ENCODE measurements around the gene UBE2E3.
"Not testable (repeated sequence)": the region's sequence is repeated elsewhere in the genome, so short reads cannot be mapped to it uniquely, and the experiment has no call there.

UBE2E3 gene

GRCh38 chr2:181021199-181021789 lies 40.9 kb downstream of the UBE2E3 start:
- Histone ChIP-seq H3K27me3 (ENCODE audit: control insufficient read depth in 1 of 2, insufficient read depth in 2 of 2, low read length in 2 of 2) (no peaks in the 10 kb centered on the region), H3K9me3 (ENCODE audit: control insufficient read depth in 1 of 2, low read length in 2 of 2) (no peaks in the 10 kb centered on the region), H3K36me3 (ENCODE audit: control insufficient read depth in 1 of 2, insufficient read depth in 2 of 2, low read length in 2 of 2) (no peaks in the 10 kb centered on the region), H3K4me1 (ENCODE audit: control insufficient read depth in 1 of 2, insufficient read depth in 2 of 2, low read length in 2 of 2) (no peaks in the 10 kb centered on the region), H3K27ac (ENCODE audit: low read depth, low read length) (no peak overlapping the region), H3K9ac (ENCODE audit: low read depth in 1 of 2, low read length in 2 of 2) (no peak overlapping the region), H3K4me3 (ENCODE audit: low read depth in 1 of 2, low read length in 2 of 2) (no peak overlapping the region)

GRCh38 chr2:181022652-181023051 lies 42.2 kb downstream of the UBE2E3 start:
- Histone ChIP-seq H3K4me3 (ENCODE audit: low read depth in 1 of 2, low read length in 2 of 2) (no peak overlapping the region), H3K4me1 (ENCODE audit: control insufficient read depth in 1 of 2, insufficient read depth in 2 of 2, low read length in 2 of 2) (no peaks in the 10 kb centered on the region), H3K36me3 (ENCODE audit: control insufficient read depth in 1 of 2, insufficient read depth in 2 of 2, low read length in 2 of 2) (no peaks in the 10 kb centered on the region), H3K9ac (ENCODE audit: low read depth in 1 of 2, low read length in 2 of 2) (no peak overlapping the region), H3K27ac (ENCODE audit: low read depth, low read length) (no peak overlapping the region), H3K9me3 (ENCODE audit: control insufficient read depth in 1 of 2, low read length in 2 of 2) (no peaks in the 10 kb centered on the region), H3K27me3 (ENCODE audit: control insufficient read depth in 1 of 2, insufficient read depth in 2 of 2, low read length in 2 of 2) (no peaks in the 10 kb centered on the region)

- Histone ChIP-seq H3K27ac (ENCODE audit: low read depth, low read length) (no peak overlapping the region), H3K36me3 (ENCODE audit: control insufficient read depth in 1 of 2, insufficient read depth in 2 of 2, low read length in 2 of 2) (no peaks in the 10 kb centered on the region), H3K9me3 (ENCODE audit: control insufficient read depth in 1 of 2, low read length in 2 of 2) (no peaks in the 10 kb centered on the region), H3K4me3 (ENCODE audit: low read depth in 1 of 2, low read length in 2 of 2) (no peak overlapping the region), H3K4me1 (ENCODE audit: control insufficient read depth in 1 of 2, insufficient read depth in 2 of 2, low read length in 2 of 2) (no peaks in the 10 kb centered on the region), H3K27me3 (ENCODE audit: control insufficient read depth in 1 of 2, insufficient read depth in 2 of 2, low read length in 2 of 2) (no peaks in the 10 kb centered on the region), H3K9ac (ENCODE audit: low read depth in 1 of 2, low read length in 2 of 2) (no peak overlapping the region)
Measured at GRCh38 chr2:181025004-181025403, 44.6 kb downstream of the UBE2E3 start.

GRCh38 chr2:181036445-181036844 lies 56.0 kb downstream of the UBE2E3 start:
- H3K27ac ChIP-seq (ENCODE audit: low read depth, low read length) = no peak overlapping the region
- H3K36me3 ChIP-seq (ENCODE audit: control insufficient read depth in 1 of 2, insufficient read depth in 2 of 2, low read length in 2 of 2) = no peaks in the 10 kb centered on the region
- no peaks in the 10 kb centered on the region for H3K9me3 ChIP-seq (ENCODE audit: control insufficient read depth in 1 of 2, low read length in 2 of 2)
- H3K9ac ChIP-seq (ENCODE audit: low read depth in 1 of 2, low read length in 2 of 2) = no peak overlapping the region
- H3K4me3 ChIP-seq (ENCODE audit: low read depth in 1 of 2, low read length in 2 of 2) = no peak overlapping the region
- H3K27me3 ChIP-seq (ENCODE audit: control insufficient read depth in 1 of 2, insufficient read depth in 2 of 2, low read length in 2 of 2) = no peaks in the 10 kb centered on the region
- no peaks in the 10 kb centered on the region for H3K4me1 ChIP-seq (ENCODE audit: control insufficient read depth in 1 of 2, insufficient read depth in 2 of 2, low read length in 2 of 2)

GRCh38 chr2:181036848-181037603 lies 56.6 kb downstream of the UBE2E3 start:
- Histone ChIP-seq H3K4me3 (ENCODE audit: low read depth in 1 of 2, low read length in 2 of 2) (no peak overlapping the region), H3K27me3 (ENCODE audit: control insufficient read depth in 1 of 2, insufficient read depth in 2 of 2, low read length in 2 of 2) (no peaks in the 10 kb centered on the region), H3K4me1 (ENCODE audit: control insufficient read depth in 1 of 2, insufficient read depth in 2 of 2, low read length in 2 of 2) (no peaks in the 10 kb centered on the region), H3K36me3 (ENCODE audit: control insufficient read depth in 1 of 2, insufficient read depth in 2 of 2, low read length in 2 of 2) (no peaks in the 10 kb centered on the region), H3K9ac (ENCODE audit: low read depth in 1 of 2, low read length in 2 of 2) (no peak overlapping the region), H3K9me3 (ENCODE audit: control insufficient read depth in 1 of 2, low read length in 2 of 2) (no peaks in the 10 kb centered on the region), H3K27ac (ENCODE audit: low read depth, low read length) (no peak overlapping the region)

GRCh38 chr2:181037922-181038321 lies 57.5 kb downstream of the UBE2E3 start:
- H3K4me1 ChIP-seq (ENCODE audit: control insufficient read depth in 1 of 2, insufficient read depth in 2 of 2, low read length in 2 of 2) = no peaks in the 10 kb centered on the region
- H3K36me3 ChIP-seq (ENCODE audit: control insufficient read depth in 1 of 2, insufficient read depth in 2 of 2, low read length in 2 of 2) = no peaks in the 10 kb centered on the region
- H3K9me3 ChIP-seq (ENCODE audit: control insufficient read depth in 1 of 2, low read length in 2 of 2) = no peaks in the 10 kb centered on the region
- H3K4me3 ChIP-seq (ENCODE audit: low read depth in 1 of 2, low read length in 2 of 2) = no peak overlapping the region
- H3K27ac ChIP-seq (ENCODE audit: low read depth, low read length) = no peak overlapping the region
- H3K9ac ChIP-seq (ENCODE audit: low read depth in 1 of 2, low read length in 2 of 2) = no peak overlapping the region
- H3K27me3 ChIP-seq (ENCODE audit: control insufficient read depth in 1 of 2, insufficient read depth in 2 of 2, low read length in 2 of 2) = no peaks in the 10 kb centered on the region

- no peak overlapping the region for H3K9ac ChIP-seq (ENCODE audit: low read depth in 1 of 2, low read length in 2 of 2)
- no peaks in the 10 kb centered on the region for H3K4me1 ChIP-seq (ENCODE audit: control insufficient read depth in 1 of 2, insufficient read depth in 2 of 2, low read length in 2 of 2)
- no peak overlapping the region for H3K4me3 ChIP-seq (ENCODE audit: low read depth in 1 of 2, low read length in 2 of 2)
- no peaks in the 10 kb centered on the region for H3K36me3 ChIP-seq (ENCODE audit: control insufficient read depth in 1 of 2, insufficient read depth in 2 of 2, low read length in 2 of 2)
- no peaks in the 10 kb centered on the region for H3K9me3 ChIP-seq (ENCODE audit: control insufficient read depth in 1 of 2, low read length in 2 of 2)
- H3K27me3 ChIP-seq (ENCODE audit: control insufficient read depth in 1 of 2, insufficient read depth in 2 of 2, low read length in 2 of 2) = no peaks in the 10 kb centered on the region
- no peak overlapping the region for H3K27ac ChIP-seq (ENCODE audit: low read depth, low read length)
Measured at GRCh38 chr2:181038796-181039195, 58.4 kb downstream of the UBE2E3 start.

- H3K9ac ChIP-seq (ENCODE audit: low read depth in 1 of 2, low read length in 2 of 2); H3K9me3 ChIP-seq (ENCODE audit: control insufficient read depth in 1 of 2, low read length in 2 of 2): not testable (repeated sequence)
Measured at GRCh38 chr2:181040839-181041238, 60.4 kb downstream of the UBE2E3 start.

GRCh38 chr2:181041661-181042060 lies 61.3 kb downstream of the UBE2E3 start:
- H3K4me1 ChIP-seq (ENCODE audit: control insufficient read depth in 1 of 2, insufficient read depth in 2 of 2, low read length in 2 of 2) = no peaks in the 10 kb centered on the region
- no peak overlapping the region for H3K27ac ChIP-seq (ENCODE audit: low read depth, low read length)
- no peaks in the 10 kb centered on the region for H3K9me3 ChIP-seq (ENCODE audit: control insufficient read depth in 1 of 2, low read length in 2 of 2)
- H3K9ac ChIP-seq (ENCODE audit: low read depth in 1 of 2, low read length in 2 of 2) = no peak overlapping the region
- no peak overlapping the region for H3K4me3 ChIP-seq (ENCODE audit: low read depth in 1 of 2, low read length in 2 of 2)
- no peaks in the 10 kb centered on the region for H3K36me3 ChIP-seq (ENCODE audit: control insufficient read depth in 1 of 2, insufficient read depth in 2 of 2, low read length in 2 of 2)
- H3K27me3 ChIP-seq (ENCODE audit: control insufficient read depth in 1 of 2, insufficient read depth in 2 of 2, low read length in 2 of 2) = no peaks in the 10 kb centered on the region

More at GRCh38 chr2:181040839-181041238, 60.4 kb downstream of the UBE2E3 start:
- not testable (repeated sequence) for H3K4me1 ChIP-seq (ENCODE audit: control insufficient read depth in 1 of 2, insufficient read depth in 2 of 2, low read length in 2 of 2); H3K27ac ChIP-seq (ENCODE audit: low read depth, low read length); H3K4me3 ChIP-seq (ENCODE audit: low read depth in 1 of 2, low read length in 2 of 2); H3K36me3 ChIP-seq (ENCODE audit: control insufficient read depth in 1 of 2, insufficient read depth in 2 of 2, low read length in 2 of 2); H3K27me3 ChIP-seq (ENCODE audit: control insufficient read depth in 1 of 2, insufficient read depth in 2 of 2, low read length in 2 of 2)

- Histone ChIP-seq H3K27ac (ENCODE audit: low read depth, low read length) (no peak overlapping the region), H3K9me3 (ENCODE audit: control insufficient read depth in 1 of 2, low read length in 2 of 2) (no peaks in the 10 kb centered on the region), H3K4me3 (ENCODE audit: low read depth in 1 of 2, low read length in 2 of 2) (no peak overlapping the region), H3K36me3 (ENCODE audit: control insufficient read depth in 1 of 2, insufficient read depth in 2 of 2, low read length in 2 of 2) (no peaks in the 10 kb centered on the region), H3K4me1 (ENCODE audit: control insufficient read depth in 1 of 2, insufficient read depth in 2 of 2, low read length in 2 of 2) (no peaks in the 10 kb centered on the region), H3K27me3 (ENCODE audit: control insufficient read depth in 1 of 2, insufficient read depth in 2 of 2, low read length in 2 of 2) (no peaks in the 10 kb centered on the region), H3K9ac (ENCODE audit: low read depth in 1 of 2, low read length in 2 of 2) (no peak overlapping the region)
Measured at GRCh38 chr2:181042706-181043105, 62.3 kb downstream of the UBE2E3 start.
